AG04449 (cell line): ENCODE measurements around the gene CDS1.

Source experiments
- CTCF ChIA-PET: fragments of 350-600 bp; formaldehyde crosslinking; extraction: SDS; loops from one replicate; lab custom pipeline; 2021; ENCODE audit warnings: antibody characterized with exemption; lab: Yijun Ruan, JAX
- POLR2A ChIA-PET: fragments of 400-600, 350-600 bp; formaldehyde crosslinking; extraction: SDS; loops from one replicate; lab custom pipeline; 2020; ENCODE audit warnings: antibody characterized with exemption, inconsistent platforms; lab: Yijun Ruan, JAX
- DNase-seq: peaks from one replicate; pipeline ENCODE4 v3.0.0-alpha.2; 2010; ENCODE audit warnings: low read depth, low spot score
- H3K4me3 ChIP-seq: 2 replicates; pipeline ENCODE4 v1.5.1; 2011; ENCODE audit warnings: low read depth, mild to moderate bottlenecking, control low read depth, low read length
- CTCF ChIP-seq: IDR thresholded peaks from one replicate; pipeline ENCODE4 v1.5.1; 2011; ENCODE audit warnings: mild to moderate bottlenecking, moderate library complexity, low read length, control low read depth, inconsistent platforms; ENCODE audit not compliant: insufficient read depth; ENCODE audit errors: missing control alignments

CDS1 gene

GRCh38 chr4:84685105-84685504 lies 102.2 kb downstream of the CDS1 start:
- ChIA-PET POLR2A (no interaction called here), CTCF (interaction anchor here (1.3 kb wide), 1 partner anchor 281 kb away, joined by 3 read pairs; the partner anchor contains the start of gene WDFY3)

GRCh38 chr4:84688605-84689004 lies 105.7 kb downstream of the CDS1 start:
- H3K4me3 ChIP-seq, result no peak overlapping the region
- ChIA-PET POLR2A (interaction anchor here (0.7 kb wide), 1 partner anchor 22 kb away, joined by 3 read pairs; no protein-coding TSS in a partner anchor), CTCF (no interaction called here)

More at GRCh38 chr4:84685105-84685504, 102.2 kb downstream of the CDS1 start:
- no peak for TF ChIP-seq CTCF
- DNase-seq, result no peak
- no peak overlapping the region for H3K4me3 ChIP-seq

GRCh38 chr4:84689197-84689596 lies 106.3 kb downstream of the CDS1 start:
- CTCF ChIA-PET, result no interaction called here
- POLR2A ChIA-PET, result no interaction called here
- no peak for DNase-seq
- no peak overlapping the region for H3K4me3 ChIP-seq
- TF ChIP-seq CTCF, result no peak

More at GRCh38 chr4:84688605-84689004, 105.7 kb downstream of the CDS1 start:
- DNase-seq, result no peak
- TF ChIP-seq CTCF, result no peak

GRCh38 chr4:84690481-84690880 lies 107.6 kb downstream of the CDS1 start:
- no peak for DNase-seq
- CTCF ChIA-PET, result interaction anchor here (1.7 kb wide), 1 partner anchor 112 kb away, joined by 4 read pairs; no protein-coding TSS in a partner anchor
- no peak overlapping the region for H3K4me3 ChIP-seq
- POLR2A ChIA-PET, result interaction anchor here (0.7 kb wide), 1 partner anchor 23 kb away, joined by 3 read pairs; no protein-coding TSS in a partner anchor
- TF ChIP-seq CTCF, result no peak

GRCh38 chr4:84691170-84691691 lies 108.3 kb downstream of the CDS1 start:
- peak; percentile 82 for DNase-seq
- no peak overlapping the region for H3K4me3 ChIP-seq
- no peak for TF ChIP-seq CTCF
- ChIA-PET POLR2A (interaction anchor here (0.7 to 1.1 kb wide), 2 partner anchors 9 to 24 kb away, joined by 3 to 5 read pairs; no protein-coding TSS in a partner anchor), CTCF (interaction anchor here (1.7 kb wide), 1 partner anchor 113 kb away, joined by 4 read pairs; no protein-coding TSS in a partner anchor)

GRCh38 chr4:84691800-84692199 lies 108.9 kb downstream of the CDS1 start:
- no peak overlapping the region for H3K4me3 ChIP-seq
- no peak for DNase-seq
- POLR2A ChIA-PET, result interaction anchor here (1.1 kb wide), 1 partner anchor 9 kb away, joined by 5 read pairs; no protein-coding TSS in a partner anchor
- CTCF ChIA-PET, result no interaction called here
- no peak for TF ChIP-seq CTCF
